HFFc6 (cell line): ENCODE data around the gene LRRC63. TPM values are rescaled to one million over a fixed set of nuclear protein-coding genes. Genes with fewer than 3 reads are reported as not detected.
A peak's percentile ranks its signal among the peaks of the same experiment; 100 is the strongest.

Experiments
- DNase-seq: peaks from one replicate; pipeline ENCODE4 v3.0.0-alpha.2; 2018
- H3K27ac Mint-ChIP-seq: 2 replicates; pipeline ENCODE4 v1.8.0; 2020; ENCODE audit warnings: mild to moderate bottlenecking, mixed read lengths
- H3K27me3 Mint-ChIP-seq: 2 replicates; pipeline ENCODE4 v1.8.0; 2021; ENCODE audit warnings: mild to moderate bottlenecking, moderate library complexity, mixed read lengths; ENCODE audit not compliant: insufficient read depth
- H3K36me3 Mint-ChIP-seq: 2 replicates; pipeline ENCODE4 v1.8.0; 2021; ENCODE audit warnings: low read depth, mixed read lengths
- H3K4me1 Mint-ChIP-seq: 2 replicates; pipeline ENCODE4 v1.8.0; 2020; ENCODE audit warnings: low read depth, mixed read lengths
- H3K4me3 Mint-ChIP-seq: 2 replicates; pipeline ENCODE4 v1.8.0; 2020; ENCODE audit warnings: mild to moderate bottlenecking, moderate library complexity, mixed read lengths
- H3K9me3 Mint-ChIP-seq: 2 replicates; pipeline ENCODE4 v1.8.0; 2020; ENCODE audit warnings: mild to moderate bottlenecking, mixed read lengths
- CTCF ChIP-seq: fragments of 200-600 bp; sonication (generic); IDR thresholded peaks from 2 replicates; pipeline ENCODE4 v1.5.0; 2021; ENCODE audit warnings: antibody characterized with exemption, mild to moderate bottlenecking
- total RNA-seq, 6 experiments: library from RNA; stranded (reverse); fragmentation: NEBNext Ultra II Directional; extraction: Animal tissue kit (Norgen Biotek cat#: 25700); gene quantifications; 2 replicates in 1 of 6; 3 replicates in 5 of 6; pipeline ENCODE4 v1.2.3, GENCODE V29; 2021

The LRRC63 gene
- total RNA-seq, 6 experiments from 2014 or later = not detected

GRCh38 chr13:46313432-46314257, 101.9 kb downstream of the LRRC63 start:
- Mint-ChIP-seq H3K36me3 (no peaks in the 10 kb centered on the region), H3K9me3 (peaks cover 8% of the 10 kb centered on the region), H3K4me3 (no peak overlapping the region), H3K4me1 (no peaks in the 10 kb centered on the region), H3K27me3 (peaks cover 1% of the 10 kb centered on the region), H3K27ac (no peak overlapping the region)
- DNase-seq = no peak
- no peak for TF ChIP-seq CTCF

- no peak for DNase-seq
- Mint-ChIP-seq H3K4me3 (no peak overlapping the region), H3K36me3 (no peaks in the 10 kb centered on the region), H3K27ac (no peak overlapping the region), H3K4me1 (no peaks in the 10 kb centered on the region), H3K27me3 (peaks cover 1% of the 10 kb centered on the region), H3K9me3 (peaks cover 8% of the 10 kb centered on the region)
- TF ChIP-seq CTCF = no peak
These were observed 102.9 kb downstream of the LRRC63 start for GRCh38 chr13:46314587-46314986.

- no peak overlapping the region for H3K27ac Mint-ChIP-seq
- no peaks in the 10 kb centered on the region for H3K36me3 Mint-ChIP-seq
- no peak for DNase-seq
- peaks cover 1% of the 10 kb centered on the region for H3K27me3 Mint-ChIP-seq
- TF ChIP-seq CTCF = no peak
- no peak overlapping the region for H3K4me3 Mint-ChIP-seq
- peaks cover 8% of the 10 kb centered on the region for H3K9me3 Mint-ChIP-seq
- no peaks in the 10 kb centered on the region for H3K4me1 Mint-ChIP-seq
These were observed 103.3 kb downstream of the LRRC63 start for GRCh38 chr13:46315036-46315435.

GRCh38 chr13:46315491-46316075, 103.9 kb downstream of the LRRC63 start:
- Mint-ChIP-seq H3K27ac (no peak overlapping the region), H3K4me1 (no peaks in the 10 kb centered on the region), H3K36me3 (no peaks in the 10 kb centered on the region), H3K4me3 (no peak overlapping the region), H3K9me3 (peaks cover 4% of the 10 kb centered on the region), H3K27me3 (peaks cover 1% of the 10 kb centered on the region)
- DNase-seq = no peak
- no peak for TF ChIP-seq CTCF

GRCh38 chr13:46317120-46317519, 105.4 kb downstream of the LRRC63 start:
- H3K9me3 Mint-ChIP-seq = no peaks in the 10 kb centered on the region; the same call in 1 of the 2 replicates
- H3K36me3 Mint-ChIP-seq = no peaks in the 10 kb centered on the region
- TF ChIP-seq CTCF = peak; percentile 16; the same call in 1 of the 2 replicates
- DNase-seq = peak; percentile 6
- H3K4me3 Mint-ChIP-seq = no peak overlapping the region
- peaks cover 1% of the 10 kb centered on the region for H3K27me3 Mint-ChIP-seq
- H3K27ac Mint-ChIP-seq = no peak overlapping the region
- H3K4me1 Mint-ChIP-seq = no peaks in the 10 kb centered on the region
